ENCODE results near the gene SPACA5.
A peak's percentile ranks its signal among the peaks of the same experiment; 100 is the strongest.
"Not testable (repeated sequence)": the region's sequence is repeated elsewhere in the genome, so short reads cannot be mapped to it uniquely, and the experiment has no call there.

The SPACA5 gene

GRCh38 chrX:48006688-48007087 is at the start of gene SPACA5:
TSS of gene SPACA5 (plus strand) at chrX:48006988. CDS start at chrX:48007803, 815 bp downstream.
- H3K36me3 Mint-ChIP-seq; ATAC-seq (ENCODE audit: low read depth); H3K27me3 Mint-ChIP-seq; H3K4me3 Mint-ChIP-seq; H3K27ac Mint-ChIP-seq; H3K4me1 Mint-ChIP-seq; DNase-seq (ENCODE audit: low spot score in 2 of 2); H3K9me3 Mint-ChIP-seq: not testable (repeated sequence)

GRCh38 chrX:47958206-47958605 is 48.6 kb upstream of the SPACA5 start:
- H3K9me3 Mint-ChIP-seq; H3K27me3 Mint-ChIP-seq; H3K27ac Mint-ChIP-seq; DNase-seq (ENCODE audit: low spot score in 2 of 2); H3K4me3 Mint-ChIP-seq; H3K36me3 Mint-ChIP-seq; H3K4me1 Mint-ChIP-seq; ATAC-seq (ENCODE audit: low read depth): not testable (repeated sequence)

- no peak for DNase-seq (ENCODE audit: low spot score in 2 of 2)
- H3K27ac Mint-ChIP-seq, result no peak overlapping the region
- H3K9me3 Mint-ChIP-seq, result peaks cover 4% of the 10 kb centered on the region
- no peaks in the 10 kb centered on the region for H3K27me3 Mint-ChIP-seq
- H3K36me3 Mint-ChIP-seq, result no peaks in the 10 kb centered on the region
- peaks cover 7% of the 10 kb centered on the region for H3K4me1 Mint-ChIP-seq
- peak; percentile 41 for ATAC-seq (ENCODE audit: low read depth)
- H3K4me3 Mint-ChIP-seq, result no peak overlapping the region
These were observed 47.9 kb upstream of the SPACA5 start for GRCh38 chrX:47958761-47959342.

DNA sequence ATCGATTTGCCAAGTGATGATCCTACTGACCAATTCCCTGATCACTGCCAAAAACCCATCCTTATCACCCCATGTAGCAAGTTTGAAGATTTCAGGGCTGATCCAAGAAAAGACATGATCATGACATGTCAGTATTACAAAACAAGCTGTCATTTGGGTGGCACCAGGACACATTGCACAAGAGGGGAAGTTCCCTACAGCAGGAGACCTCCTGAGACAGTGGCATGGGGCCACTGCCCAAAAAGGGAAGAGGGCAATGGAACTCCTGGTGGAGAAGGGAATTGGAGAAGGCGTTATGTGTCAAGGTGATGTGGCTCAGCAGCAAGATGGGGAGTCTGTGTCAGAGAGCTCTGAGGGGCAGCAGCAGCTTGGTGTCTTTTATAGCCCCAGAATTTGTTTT is 46.4 kb upstream of the SPACA5 start:
- ATAC-seq (ENCODE audit: low read depth) (peak; percentile 48), DNase-seq (ENCODE audit: low spot score in 2 of 2) (no peak)
- Mint-ChIP-seq H3K27me3 (no peaks in the 10 kb centered on the region), H3K27ac (no peak overlapping the region), H3K4me3 (peak overlapping the region; percentile 24), H3K9me3 (peaks cover 8% of the 10 kb centered on the region), H3K4me1 (peaks cover 7% of the 10 kb centered on the region), H3K36me3 (peaks cover 5% of the 10 kb centered on the region)

GRCh38 chrX:47961830-47962229 is 45.0 kb upstream of the SPACA5 start:
- not testable (repeated sequence) for H3K36me3 Mint-ChIP-seq; H3K27me3 Mint-ChIP-seq; H3K27ac Mint-ChIP-seq; H3K9me3 Mint-ChIP-seq; ATAC-seq (ENCODE audit: low read depth); H3K4me1 Mint-ChIP-seq; DNase-seq (ENCODE audit: low spot score in 2 of 2); H3K4me3 Mint-ChIP-seq

DNA sequence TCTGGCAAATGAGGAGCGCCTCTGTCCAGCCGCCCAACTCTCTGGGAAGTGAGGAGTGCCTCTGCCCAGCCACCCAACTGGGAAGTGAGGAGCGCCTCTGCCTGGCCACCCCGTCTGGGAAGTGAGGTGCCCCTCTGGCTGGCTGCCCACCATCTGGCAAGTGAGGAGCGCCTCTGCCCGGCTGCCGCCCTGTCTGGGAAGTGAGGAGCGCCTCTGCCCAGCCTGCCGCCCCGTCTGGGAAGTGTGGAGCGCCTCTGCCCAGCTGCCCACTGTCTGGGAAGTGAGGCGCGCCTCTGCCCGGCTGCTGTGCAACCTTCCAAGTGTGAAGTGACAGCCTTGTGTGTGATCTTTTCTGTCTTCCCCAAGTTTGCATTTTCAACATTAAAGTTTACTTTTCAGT is 41.3 kb upstream of the SPACA5 start:
- H3K4me1 Mint-ChIP-seq; ATAC-seq (ENCODE audit: low read depth); H3K36me3 Mint-ChIP-seq; H3K4me3 Mint-ChIP-seq; DNase-seq (ENCODE audit: low spot score in 2 of 2); H3K27ac Mint-ChIP-seq; H3K27me3 Mint-ChIP-seq: not testable (repeated sequence)
- peaks cover 17% of the 10 kb centered on the region for H3K9me3 Mint-ChIP-seq

DNA sequence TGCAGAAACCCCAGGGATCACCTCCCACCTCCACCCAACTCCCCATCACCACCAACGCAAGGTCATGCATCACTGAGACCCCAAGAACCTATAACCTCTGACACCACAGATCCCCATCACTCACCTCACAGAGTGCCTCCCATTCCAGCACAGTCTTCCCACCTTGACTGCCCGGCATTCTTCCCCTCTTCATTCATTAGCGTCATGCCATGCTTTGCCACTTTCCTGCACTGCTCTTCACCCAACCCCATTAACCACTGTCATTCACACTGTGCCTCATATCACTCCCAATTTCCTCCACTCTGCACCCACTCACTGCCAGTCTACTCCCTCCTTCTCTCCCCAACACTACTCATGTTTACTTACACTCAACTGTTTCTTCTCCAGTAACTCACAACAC is 33.6 kb upstream of the SPACA5 start:
- Mint-ChIP-seq H3K27me3 (no peaks in the 10 kb centered on the region), H3K9me3 (peaks cover 21% of the 10 kb centered on the region), H3K4me3 (no peak overlapping the region), H3K27ac (peak overlapping the region; percentile 43), H3K36me3 (peaks cover 26% of the 10 kb centered on the region), H3K4me1 (no peaks in the 10 kb centered on the region)
- ATAC-seq (ENCODE audit: low read depth), result no peak
- no peak for DNase-seq (ENCODE audit: low spot score in 2 of 2)

- no peak for DNase-seq (ENCODE audit: low spot score in 2 of 2)
- H3K36me3 Mint-ChIP-seq, result peaks cover 46% of the 10 kb centered on the region
These were observed 30.3 kb upstream of the SPACA5 start for GRCh38 chrX:47976254-47977151.

DNA sequence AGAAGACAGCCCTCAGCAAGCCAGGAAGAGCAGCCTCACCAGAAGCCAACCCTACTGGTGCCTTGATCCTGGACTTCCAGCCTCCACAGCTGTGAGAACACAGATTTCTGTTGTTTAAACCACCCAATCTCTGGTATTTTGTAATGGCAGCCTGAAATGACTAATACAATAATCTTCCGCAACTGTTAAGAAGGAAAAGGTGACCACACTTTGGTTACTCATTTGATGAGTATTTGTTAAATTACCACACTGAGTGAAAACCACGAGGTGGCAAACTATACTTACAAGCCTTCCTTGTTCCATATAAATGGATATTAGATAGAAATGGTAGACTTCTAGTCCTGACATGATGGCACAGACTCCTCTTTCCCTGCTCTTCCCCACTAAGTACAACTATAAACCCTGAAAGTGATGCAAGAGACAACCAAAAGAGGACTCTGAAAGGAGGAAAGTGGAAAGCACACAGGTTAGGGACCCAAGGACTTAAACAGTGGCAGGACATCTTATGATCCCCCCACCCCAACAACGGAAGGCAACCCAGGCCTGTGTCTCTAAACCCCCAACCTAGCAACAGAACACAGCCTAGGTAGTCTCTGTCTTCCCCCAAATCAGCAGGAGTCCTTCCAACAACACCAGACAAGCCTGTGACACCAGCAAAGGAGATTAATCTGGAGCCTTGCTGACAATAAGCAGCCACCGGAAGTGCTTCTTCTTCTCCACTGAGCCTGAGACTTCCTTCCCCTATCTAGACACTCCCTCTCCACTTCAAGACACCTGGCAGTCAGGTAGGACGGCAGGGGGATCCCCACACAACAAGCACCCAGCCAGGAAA is 15.3 kb upstream of the SPACA5 start:
- ATAC-seq (ENCODE audit: low read depth) (peak; percentile 43), DNase-seq (ENCODE audit: low spot score in 2 of 2) (no peak)
- H3K36me3 Mint-ChIP-seq, result peaks cover 39% of the 10 kb centered on the region
- H3K27me3 Mint-ChIP-seq, result no peaks in the 10 kb centered on the region
- peaks cover 14% of the 10 kb centered on the region for H3K4me1 Mint-ChIP-seq
- peaks cover under 1% of the 10 kb centered on the region for H3K9me3 Mint-ChIP-seq
- no peak overlapping the region for H3K27ac Mint-ChIP-seq
- H3K4me3 Mint-ChIP-seq, result no peak overlapping the region

More at GRCh38 chrX:47976254-47977151, 30.3 kb upstream of the SPACA5 start:
- no peak for ATAC-seq (ENCODE audit: low read depth)
- H3K9me3 Mint-ChIP-seq, result peaks cover 19% of the 10 kb centered on the region
- no peak overlapping the region for H3K4me3 Mint-ChIP-seq
- no peaks in the 10 kb centered on the region for H3K27me3 Mint-ChIP-seq
- no peaks in the 10 kb centered on the region for H3K4me1 Mint-ChIP-seq
- H3K27ac Mint-ChIP-seq, result no peak overlapping the region

- Mint-ChIP-seq H3K4me3 (peak overlapping the region; percentile 21), H3K27me3 (no peaks in the 10 kb centered on the region), H3K4me1 (peaks cover 14% of the 10 kb centered on the region), H3K27ac (no peak overlapping the region), H3K36me3 (peaks cover 37% of the 10 kb centered on the region), H3K9me3 (no peaks in the 10 kb centered on the region)
- DNase-seq (ENCODE audit: low spot score in 2 of 2) (no peak), ATAC-seq (ENCODE audit: low read depth) (no peak)
These were observed 14.8 kb upstream of the SPACA5 start for GRCh38 chrX:47992095-47992380.

DNA sequence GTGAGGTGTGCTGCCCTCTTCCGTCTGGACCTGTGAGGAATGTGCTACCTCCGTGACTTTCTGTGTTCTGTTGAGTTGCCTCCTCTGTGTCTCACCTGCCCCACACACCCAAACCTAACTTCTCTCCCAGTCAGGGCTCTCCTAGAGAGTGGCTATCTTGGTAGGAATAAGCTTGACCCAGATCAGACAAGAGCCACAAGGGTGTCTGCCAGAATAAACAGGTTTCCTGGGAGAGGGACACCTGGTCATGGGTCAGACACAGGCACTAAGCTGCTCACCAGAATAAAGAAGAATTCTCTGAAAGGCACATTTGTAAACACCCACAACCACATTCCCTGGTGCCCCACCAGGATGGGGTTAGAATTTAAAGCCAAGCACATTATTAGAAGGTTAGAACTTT is 14.1 kb upstream of the SPACA5 start:
- no peak overlapping the region for H3K4me3 Mint-ChIP-seq
- H3K9me3 Mint-ChIP-seq, result no peaks in the 10 kb centered on the region
- DNase-seq (ENCODE audit: low spot score in 2 of 2) (no peak), ATAC-seq (ENCODE audit: low read depth) (no peak)
- no peaks in the 10 kb centered on the region for H3K27me3 Mint-ChIP-seq
- H3K36me3 Mint-ChIP-seq, result peaks cover 32% of the 10 kb centered on the region
- peak overlapping the region; percentile 67 for H3K27ac Mint-ChIP-seq
- H3K4me1 Mint-ChIP-seq, result peaks cover 14% of the 10 kb centered on the region

- DNase-seq (ENCODE audit: low spot score in 2 of 2), result no peak
- Mint-ChIP-seq H3K4me3 (no peak overlapping the region), H3K27ac (no peak overlapping the region), H3K36me3 (peaks cover 8% of the 10 kb centered on the region), H3K27me3 (no peaks in the 10 kb centered on the region), H3K4me1 (peaks cover 9% of the 10 kb centered on the region), H3K9me3 (no peaks in the 10 kb centered on the region)
- no peak for ATAC-seq (ENCODE audit: low read depth)
These were observed 5.5 kb upstream of the SPACA5 start for GRCh38 chrX:48001260-48001659.

GRCh38 chrX:48002319-48002718 is 4.5 kb upstream of the SPACA5 start:
- Mint-ChIP-seq H3K4me3 (no peak overlapping the region), H3K27ac (peak overlapping the region; percentile 63)
- DNase-seq (ENCODE audit: low spot score in 2 of 2), result no peak

GRCh38 chrX:48002929-48003328 is 3.9 kb upstream of the SPACA5 start:
- Mint-ChIP-seq H3K27ac (peak overlapping the region; percentile 98), H3K9me3 (no peaks in the 10 kb centered on the region), H3K27me3 (no peaks in the 10 kb centered on the region), H3K4me1 (peaks cover 9% of the 10 kb centered on the region), H3K36me3 (peaks cover 6% of the 10 kb centered on the region), H3K4me3 (no peak overlapping the region)
- DNase-seq (ENCODE audit: low spot score in 2 of 2), result no peak
- ATAC-seq (ENCODE audit: low read depth), result no peak

More at GRCh38 chrX:48002319-48002718, 4.5 kb upstream of the SPACA5 start:
- Mint-ChIP-seq H3K27me3 (no peaks in the 10 kb centered on the region), H3K4me1 (peaks cover 9% of the 10 kb centered on the region), H3K36me3 (peaks cover 6% of the 10 kb centered on the region), H3K9me3 (no peaks in the 10 kb centered on the region)
- no peak for ATAC-seq (ENCODE audit: low read depth)
